Measurements from ENCODE around the gene ID3. TPM values are rescaled to one million over a fixed set of nuclear protein-coding genes. Genes with fewer than 3 reads are reported as not detected.

The ID3 gene
- total and polyA plus RNA-seq, 4 donors = 349 to 603 (median 379) TPM

DNA sequence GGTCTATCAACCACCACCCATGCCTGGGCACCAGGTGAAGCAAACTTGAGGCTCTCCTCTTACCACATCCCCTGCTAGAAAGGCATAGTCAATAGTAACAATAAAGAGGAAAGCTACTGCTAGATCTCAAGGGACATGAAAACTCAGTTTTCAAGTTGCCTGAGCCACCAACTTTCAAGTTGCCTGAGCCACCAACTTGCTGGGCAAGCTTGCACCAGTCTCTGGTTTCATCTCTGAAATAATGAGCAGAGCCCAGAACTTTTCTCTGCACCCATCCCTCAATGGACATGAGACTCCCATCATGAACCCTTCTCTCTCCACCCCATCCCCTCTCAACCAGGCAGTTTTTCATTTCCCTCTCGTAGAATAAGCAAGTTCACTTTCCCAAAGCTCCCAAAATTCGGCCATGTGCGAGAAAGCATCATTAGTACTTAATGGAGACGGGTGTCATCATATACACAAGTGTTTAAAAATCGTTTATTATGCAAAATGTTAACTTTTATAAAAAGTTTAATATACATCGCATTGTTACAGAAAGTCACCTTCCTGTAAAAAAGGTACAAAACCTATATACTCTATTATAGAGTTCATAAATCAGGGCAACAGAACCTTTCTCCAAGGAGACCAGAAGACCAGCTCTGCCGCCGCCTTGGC lies 1.7 kb downstream of the ID3 start:
- Histone ChIP-seq H3K9me3 (ENCODE audit: control insufficient read depth, low read length) (no peaks in the 10 kb centered on the region), H3K4me1 (ENCODE audit: control insufficient read depth in 1 of 2, insufficient read depth in 2 of 2, low read length in 2 of 2) (no peaks in the 10 kb centered on the region), H3K27me3 (ENCODE audit: control insufficient read depth in 1 of 2, insufficient read depth in 2 of 2, low read length in 1 of 2) (no peaks in the 10 kb centered on the region), H3K4me3 (ENCODE audit: low read length in 2 of 2) (peak overlapping the region; percentile 93 to 99), H3K27ac (ENCODE audit: low read depth in 1 of 2, low read length in 2 of 2) (peak overlapping the region; percentile 34 to 83), H3K36me3 (ENCODE audit: control insufficient read depth in 1 of 2, insufficient read depth in 2 of 2, low read length in 1 of 2) (no peaks in the 10 kb centered on the region)
- intact Hi-C loops (cut with DNase I) = loop anchor here in 1 of 2 donors (2.0 kb wide), 1 partner anchor 19 kb away; no protein-coding TSS in a partner anchor
- ATAC-seq (ENCODE audit: low FRiP score) = no peak
- 4 to 5% methylated on average over 8 of the region's 8 CpGs for WGBS, 2 donors
- no peak for DNase-seq

DNA sequence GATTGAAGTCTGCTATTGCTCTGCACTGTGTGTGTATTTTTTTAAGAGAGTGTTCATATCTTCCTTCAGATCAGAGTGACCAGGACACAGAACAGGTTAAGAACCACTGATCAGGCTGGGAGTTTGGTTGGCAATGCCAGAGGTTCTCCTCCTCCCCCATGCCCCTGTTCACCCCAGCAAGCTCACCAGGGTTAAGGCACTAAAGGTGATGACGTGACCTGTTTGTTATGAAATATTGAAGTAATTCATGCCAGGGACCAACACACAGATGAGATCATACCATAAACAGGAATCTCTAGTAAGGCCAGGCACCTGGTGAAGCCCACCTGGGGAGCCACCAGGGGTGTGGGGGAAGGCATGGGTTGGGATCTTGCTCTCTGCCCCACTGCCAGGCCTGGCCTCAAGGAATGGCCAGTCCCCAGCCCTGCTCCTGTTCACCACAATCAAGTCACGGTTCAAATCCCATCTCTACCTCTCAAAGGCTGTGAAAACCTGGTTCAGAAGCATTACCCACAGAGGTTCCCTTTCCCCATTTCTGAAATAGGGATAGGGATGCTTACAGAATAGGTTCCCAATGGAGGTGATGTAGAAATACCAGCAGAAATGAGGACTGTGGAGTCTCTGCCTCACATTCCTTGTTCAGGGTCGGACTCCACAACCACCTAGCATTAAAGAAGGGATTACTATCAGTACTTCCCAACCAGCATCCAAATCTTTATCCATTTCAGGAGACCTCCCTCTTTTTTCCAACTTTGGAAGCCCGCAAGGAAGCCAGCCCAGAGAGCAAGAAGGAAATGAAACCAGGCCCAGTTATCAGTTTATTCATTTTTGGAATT lies 2.4 kb downstream of the ID3 start:
- H3K9me3 ChIP-seq (ENCODE audit: control insufficient read depth, low read length) = no peaks in the 10 kb centered on the region
- WGBS, 2 donors = 4 to 10% methylated on average over 4 of the region's 4 CpGs
- no peaks in the 10 kb centered on the region for H3K4me1 ChIP-seq (ENCODE audit: control insufficient read depth in 1 of 2, insufficient read depth in 2 of 2, low read length in 2 of 2)
- DNase-seq (no peak), ATAC-seq (ENCODE audit: low FRiP score) (no peak)
- no peaks in the 10 kb centered on the region for H3K36me3 ChIP-seq (ENCODE audit: control insufficient read depth in 1 of 2, insufficient read depth in 2 of 2, low read length in 1 of 2)
- H3K27me3 ChIP-seq (ENCODE audit: control insufficient read depth in 1 of 2, insufficient read depth in 2 of 2, low read length in 1 of 2) = no peaks in the 10 kb centered on the region
- intact Hi-C loops (cut with DNase I) = no loop called here
- H3K4me3 ChIP-seq (ENCODE audit: low read length in 2 of 2) = peak overlapping the region; percentile 93 to 99
- H3K27ac ChIP-seq (ENCODE audit: low read depth in 1 of 2, low read length in 2 of 2) = peak overlapping the region; percentile 63 to 78

DNA sequence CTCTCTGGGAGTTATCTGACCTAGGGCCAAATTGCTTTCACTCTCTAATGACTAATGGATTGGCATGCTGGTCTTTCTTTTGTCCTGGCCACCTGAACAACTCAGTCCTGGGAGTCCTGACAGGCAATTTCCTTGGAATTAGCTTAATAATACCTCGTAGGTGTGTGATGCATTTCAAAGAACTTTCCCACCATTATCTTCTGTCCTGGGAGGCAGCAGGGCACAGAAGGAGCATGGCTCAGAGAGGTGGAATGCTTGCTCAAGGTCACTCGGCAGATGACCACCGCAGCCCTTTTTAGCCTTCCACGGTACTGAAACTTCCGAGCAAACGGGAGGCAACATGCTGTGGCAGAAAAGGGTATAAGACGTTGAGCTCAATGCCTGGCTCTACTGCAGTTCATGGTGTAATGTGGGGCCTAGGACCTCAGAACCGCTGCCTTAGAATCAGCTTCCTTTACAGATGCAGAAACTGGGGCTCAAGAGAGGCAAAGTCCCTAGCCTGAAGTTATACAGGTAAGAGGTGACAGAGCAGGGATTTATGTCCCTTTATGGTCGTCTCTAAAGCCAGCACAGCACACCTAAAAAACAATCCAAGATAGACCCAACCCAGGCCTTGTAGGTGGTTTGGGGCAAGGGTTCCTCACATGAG lies 3.2 kb downstream of the ID3 start:
- DNase-seq (peak in 1 of 2 donors; percentile 78), ATAC-seq (ENCODE audit: low FRiP score) (no peak)
- Histone ChIP-seq H3K36me3 (ENCODE audit: control insufficient read depth in 1 of 2, insufficient read depth in 2 of 2, low read length in 1 of 2) (no peaks in the 10 kb centered on the region), H3K27ac (ENCODE audit: low read depth in 1 of 2, low read length in 2 of 2) (peak overlapping the region; percentile 63 to 78), H3K4me3 (ENCODE audit: low read length in 2 of 2) (peak overlapping the region; percentile 93 to 99), H3K9me3 (ENCODE audit: control insufficient read depth, low read length) (no peaks in the 10 kb centered on the region), H3K27me3 (ENCODE audit: control insufficient read depth in 1 of 2, insufficient read depth in 2 of 2, low read length in 1 of 2) (no peaks in the 10 kb centered on the region), H3K4me1 (ENCODE audit: control insufficient read depth in 1 of 2, insufficient read depth in 2 of 2, low read length in 2 of 2) (no peaks in the 10 kb centered on the region)
- 3 to 5% methylated on average over 9 of the region's 9 CpGs for WGBS, 2 donors
- intact Hi-C loops (cut with DNase I) = no loop called here

DNA sequence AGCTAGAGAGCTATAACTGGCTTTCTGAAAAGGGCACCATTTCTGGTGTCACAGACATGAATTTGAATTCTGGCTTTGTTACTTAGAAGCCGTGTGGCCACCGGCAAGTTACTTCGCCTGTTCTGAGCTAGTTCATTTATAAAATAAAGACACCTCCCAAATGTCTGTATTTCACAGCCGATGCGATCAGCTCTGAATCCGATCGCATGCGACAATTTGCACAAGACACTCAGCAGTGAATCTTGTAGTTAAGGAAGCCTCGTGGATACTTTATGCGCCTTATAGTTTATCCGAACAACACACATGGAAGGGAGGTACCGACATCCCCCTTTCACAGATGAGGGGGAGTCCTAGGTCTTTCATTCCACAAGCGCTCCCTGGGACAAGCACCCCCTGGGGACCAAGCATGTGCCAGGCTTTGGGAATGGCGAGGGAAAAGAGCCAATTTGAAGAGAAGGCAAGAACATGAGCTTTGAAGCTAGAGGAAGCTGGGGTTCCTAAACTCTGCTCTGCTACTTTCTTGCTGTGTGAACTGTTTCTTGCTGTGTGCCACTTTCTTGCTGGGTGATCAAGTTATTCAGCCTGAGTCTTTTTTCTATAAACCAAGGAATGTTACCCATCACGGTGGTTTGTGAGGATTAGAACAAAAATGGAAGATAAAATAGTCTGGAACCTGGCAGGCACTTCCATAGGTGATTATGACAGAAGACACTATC lies 3.9 kb downstream of the ID3 start:
- Histone ChIP-seq H3K4me1 (ENCODE audit: control insufficient read depth in 1 of 2, insufficient read depth in 2 of 2, low read length in 2 of 2) (no peaks in the 10 kb centered on the region), H3K4me3 (ENCODE audit: low read length in 2 of 2) (peak overlapping the region; percentile 93 to 99), H3K36me3 (ENCODE audit: control insufficient read depth in 1 of 2, insufficient read depth in 2 of 2, low read length in 1 of 2) (no peaks in the 10 kb centered on the region), H3K27me3 (ENCODE audit: control insufficient read depth in 1 of 2, insufficient read depth in 2 of 2, low read length in 1 of 2) (no peaks in the 10 kb centered on the region), H3K27ac (ENCODE audit: low read depth in 1 of 2, low read length in 2 of 2) (peak overlapping the region; percentile 63 to 78), H3K9me3 (ENCODE audit: control insufficient read depth, low read length) (no peaks in the 10 kb centered on the region)
- intact Hi-C loops (cut with DNase I) = no loop called here
- DNase-seq (peak in 1 of 2 donors; percentile 81), ATAC-seq (ENCODE audit: low FRiP score) (no peak)
- WGBS, 2 donors = 1 to 3% methylated on average over 15 of the region's 15 CpGs

DNA sequence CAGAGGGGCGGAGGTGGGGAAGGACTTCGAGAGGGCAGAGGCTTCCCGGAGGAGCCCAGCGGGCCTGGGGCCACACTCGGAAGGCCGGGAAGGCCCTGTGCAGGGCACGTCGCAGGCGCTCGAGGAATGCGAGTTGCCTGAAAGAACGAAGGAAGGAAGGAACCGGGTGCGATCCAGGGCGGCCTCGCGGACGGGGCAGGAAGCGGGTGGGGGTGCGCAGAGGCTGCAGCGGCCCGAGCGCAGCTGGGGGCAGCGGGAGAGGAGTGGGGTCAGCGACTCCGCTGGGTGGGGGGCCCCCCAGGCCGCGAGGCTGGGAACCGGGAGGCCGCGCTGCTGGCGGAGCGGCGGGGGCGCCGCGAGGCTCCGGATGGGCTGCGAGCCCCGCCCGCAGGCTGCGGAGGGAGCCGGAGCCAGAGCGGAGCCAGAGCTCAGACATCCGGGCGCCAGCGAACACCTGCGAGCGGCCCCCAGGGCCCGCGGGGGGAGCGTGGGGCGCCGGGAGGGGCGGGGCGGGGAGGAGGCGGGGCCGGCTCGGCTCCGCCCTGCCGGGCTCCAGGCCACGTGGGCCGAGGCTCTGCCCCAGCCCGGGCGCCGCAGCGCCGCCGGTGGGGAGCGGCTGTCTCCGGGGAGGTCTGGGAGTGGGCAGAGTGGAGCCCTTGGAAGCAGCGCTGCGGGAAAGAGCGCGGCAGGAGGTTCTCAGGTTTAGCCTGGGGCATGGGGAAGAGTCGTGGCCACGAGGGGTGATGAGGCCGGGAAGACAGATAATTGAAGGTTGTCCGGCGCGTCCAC lies 4.6 kb downstream of the ID3 start:
- no peaks in the 10 kb centered on the region for H3K9me3 ChIP-seq (ENCODE audit: control insufficient read depth, low read length)
- peak overlapping the region; percentile 78 to 98 for H3K27ac ChIP-seq (ENCODE audit: low read depth in 1 of 2, low read length in 2 of 2)
- H3K4me1 ChIP-seq (ENCODE audit: control insufficient read depth in 1 of 2, insufficient read depth in 2 of 2, low read length in 2 of 2) = no peaks in the 10 kb centered on the region
- peak overlapping the region; percentile 93 to 99 for H3K4me3 ChIP-seq (ENCODE audit: low read length in 2 of 2)
- intact Hi-C loops (cut with DNase I) = no loop called here
- no peaks in the 10 kb centered on the region for H3K27me3 ChIP-seq (ENCODE audit: control insufficient read depth in 1 of 2, insufficient read depth in 2 of 2, low read length in 1 of 2)
- ATAC-seq (ENCODE audit: low FRiP score) (peak; percentile 82), DNase-seq (peak; percentile 89 to 94)
- no peaks in the 10 kb centered on the region for H3K36me3 ChIP-seq (ENCODE audit: control insufficient read depth in 1 of 2, insufficient read depth in 2 of 2, low read length in 1 of 2)
- 1% methylated on average over 44 to 81 of the region's 81 CpGs for WGBS, 2 donors

DNA sequence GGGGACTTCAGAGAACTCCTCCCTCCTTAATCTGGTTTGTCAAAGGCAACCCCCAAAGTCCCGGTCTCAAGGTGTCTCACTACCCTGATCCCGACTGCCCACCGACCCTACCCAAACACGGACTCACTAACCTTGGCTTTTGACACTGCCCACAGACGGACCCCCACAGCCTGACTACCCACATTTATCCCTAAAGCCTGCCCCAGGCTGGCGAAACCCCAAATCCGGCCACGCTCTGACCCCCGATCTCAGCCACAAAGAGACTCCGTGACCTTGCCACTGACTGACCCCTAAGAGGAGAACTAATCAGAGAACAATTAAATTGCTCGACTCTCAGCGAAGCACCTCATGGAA lies 5.2 kb downstream of the ID3 start:
- ATAC-seq (ENCODE audit: low FRiP score) = no peak

DNA sequence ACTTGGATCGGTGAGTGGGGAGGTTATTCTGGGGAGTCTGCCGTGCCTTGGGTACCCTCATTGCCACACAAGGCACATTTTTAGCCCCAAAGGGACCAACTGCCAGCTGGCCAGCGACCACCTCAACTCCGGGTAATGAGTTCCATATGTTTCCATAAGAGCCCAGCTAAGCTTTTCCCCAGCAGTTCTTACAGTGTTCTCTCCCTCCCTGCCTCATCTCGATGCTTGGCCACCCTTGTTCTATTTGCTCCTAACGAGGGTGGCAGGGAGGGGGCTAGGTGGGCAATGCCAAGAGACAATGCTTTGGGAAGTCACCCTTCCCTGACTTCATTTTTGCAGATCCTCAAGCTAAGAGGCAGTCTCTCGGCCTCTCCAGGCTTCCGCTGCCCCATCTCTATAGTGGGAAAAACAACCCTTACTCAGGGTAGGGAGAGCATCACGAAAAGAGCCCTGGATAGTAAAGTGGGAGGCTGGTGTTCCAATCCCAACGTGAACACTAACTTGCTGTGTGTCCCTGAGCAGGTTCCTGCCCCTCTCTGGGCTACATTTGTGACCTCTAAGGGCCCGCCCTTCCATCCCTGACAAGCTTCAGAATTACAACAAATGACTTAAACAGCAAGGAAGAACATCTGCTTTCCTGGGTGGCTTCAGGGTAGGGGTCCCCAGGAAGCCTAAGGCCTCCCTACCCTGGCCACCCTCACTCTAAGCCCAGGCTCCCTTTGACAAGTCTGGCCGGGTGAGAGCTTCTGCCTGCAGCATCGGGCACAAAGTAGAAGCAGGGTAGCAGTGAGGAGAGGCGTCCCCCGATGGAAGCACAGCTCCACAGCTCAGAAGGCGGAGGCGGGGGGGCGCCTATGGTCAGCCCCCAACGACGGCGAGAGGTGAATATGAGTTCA lies 5.8 kb downstream of the ID3 start:
- Histone ChIP-seq H3K4me1 (ENCODE audit: control insufficient read depth in 1 of 2, insufficient read depth in 2 of 2, low read length in 2 of 2) (no peaks in the 10 kb centered on the region), H3K27me3 (ENCODE audit: control insufficient read depth in 1 of 2, insufficient read depth in 2 of 2, low read length in 1 of 2) (no peaks in the 10 kb centered on the region), H3K27ac (ENCODE audit: low read depth in 1 of 2, low read length in 2 of 2) (peak overlapping the region; percentile 18 to 72), H3K36me3 (ENCODE audit: control insufficient read depth in 1 of 2, insufficient read depth in 2 of 2, low read length in 1 of 2) (no peaks in the 10 kb centered on the region), H3K9me3 (ENCODE audit: control insufficient read depth, low read length) (no peaks in the 10 kb centered on the region), H3K4me3 (ENCODE audit: low read length in 2 of 2) (no peak overlapping the region)
- DNase-seq = no peak
- ATAC-seq (ENCODE audit: low FRiP score) = no peak
- 52 to 53% methylated on average over 21 of the region's 21 CpGs for WGBS, 2 donors
- intact Hi-C loops (cut with DNase I) = no loop called here

More for the DNA sequence above, 5.2 kb downstream of the ID3 start:
- Histone ChIP-seq H3K4me3 (ENCODE audit: low read length in 2 of 2) (peak overlapping the region in 1 of 2 donors; percentile 15), H3K36me3 (ENCODE audit: control insufficient read depth in 1 of 2, insufficient read depth in 2 of 2, low read length in 1 of 2) (no peaks in the 10 kb centered on the region), H3K27me3 (ENCODE audit: control insufficient read depth in 1 of 2, insufficient read depth in 2 of 2, low read length in 1 of 2) (no peaks in the 10 kb centered on the region), H3K9me3 (ENCODE audit: control insufficient read depth, low read length) (no peaks in the 10 kb centered on the region), H3K27ac (ENCODE audit: low read depth in 1 of 2, low read length in 2 of 2) (peak overlapping the region; percentile 72 to 98), H3K4me1 (ENCODE audit: control insufficient read depth in 1 of 2, insufficient read depth in 2 of 2, low read length in 2 of 2) (no peaks in the 10 kb centered on the region)
- no peak for DNase-seq
- WGBS, 2 donors = 61 to 62% methylated on average over 12 of the region's 12 CpGs
- intact Hi-C loops (cut with DNase I) = no loop called here

Data from aorta (tissue), 5 donors.